PC-3 (cell line): ENCODE measurements around the gene PDE6A.

Experiments used
- CTCF ChIP-seq: fragments of 300-600 bp; sonication (generic); conservative IDR thresholded peaks from 2 replicates; pipeline ENCODE4 v1.5.1; 2017; ENCODE audit warnings: antibody characterized with exemption, low read depth, mild to moderate bottlenecking, low read length
- EZH2 ChIP-seq: fragments of 300-600 bp; sonication (generic); IDR thresholded peaks from one replicate; pipeline ENCODE4 v1.6.1; 2017; ENCODE audit warnings: antibody characterized with exemption, mild to moderate bottlenecking, low read length; ENCODE audit not compliant: unreplicated experiment

- TF ChIP-seq CTCF (no peak), EZH2 (no peak)
Observed at GRCh38 chr5:149881069-149881622, 63.4 kb downstream of the PDE6A start.
